ENCODE results near the gene TTLL5. TPM values are rescaled to one million over a fixed set of nuclear protein-coding genes. Genes with fewer than 3 reads are reported as not detected.

The TTLL5 gene
- total and polyA plus RNA-seq, 10 of the 15 experiments (the other 5 are each of a cell fraction or from before 2014, with no cell fraction given), result 3.2 to 25.9 (median 13.8) TPM

GRCh38 chr14:75764020-75764419 lies 103.0 kb downstream of the TTLL5 start:
- no peak for ATAC-seq
- Histone ChIP-seq H3K9me3 (replicated peaks; ENCODE audit: control insufficient read depth, insufficient read depth, low read length) (no peaks in the 10 kb centered on the region), H3K27me3 (replicated peaks in 1 of 2; ENCODE audit: control insufficient read depth in 2 of 2, insufficient read depth in 2 of 2, low read length in 1 of 2) (no peaks in the 10 kb centered on the region), H3K4me3 (no peak overlapping the region), H3K36me3 (ENCODE audit: control insufficient read depth in 2 of 2, insufficient read depth in 2 of 2, low read length in 1 of 2) (peaks cover 1 to 11% of the 10 kb centered on the region in 2 experiments), H3K9ac (ENCODE audit: control insufficient read depth, insufficient read depth, low read length) (no peak overlapping the region), H3K27ac (ENCODE audit: control insufficient read depth, insufficient read depth) (no peak overlapping the region), H3K4me1 (ENCODE audit: control insufficient read depth, insufficient read depth, low read length) (no peaks in the 10 kb centered on the region), H3K79me2 (ENCODE audit: control insufficient read depth, insufficient read depth, low read length) (no peaks in the 10 kb centered on the region), H3K4me2 (ENCODE audit: control insufficient read depth, insufficient read depth) (no peak overlapping the region), H4K20me1 (ENCODE audit: control insufficient read depth, insufficient read depth) (no peaks in the 10 kb centered on the region), H2AFZ (ENCODE audit: control insufficient read depth, low read depth, low read length) (no peak overlapping the region)
- RAD21 ChIA-PET (ENCODE audit: unreplicated experiment), result no interaction called here
- DNase-seq (ENCODE audit: low read depth, low spot score), result no peak
- 95% methylated on average over 4 of the region's 4 CpGs for WGBS (ENCODE audit: insufficient coverage, insufficient replicate concordance, low lambda C conversion rate, missing lambda C conversion rate)
- in situ Hi-C loops (cut with MboI), result no loop called here
- no peak for FAIRE-seq
- CTCF ChIA-PET, result no interaction called here
- POLR2A ChIA-PET, result no interaction called here
- TF ChIP-seq CUX1 (IDR thresholded peaks at IDR 0.05; ENCODE audit: insufficient replicate concordance, low read depth, low read length) (no peak), JUND (IDR thresholded peaks at IDR 0.05; ENCODE audit: low read depth, low read length) (no peak), STAT1 (conservative IDR thresholded peaks at IDR 0.05) (no peak), MYC (IDR thresholded peaks at IDR 0.05; ENCODE audit: insufficient read depth, insufficient read length, insufficient replicate concordance, low read length, severe bottlenecking) (no peak), RCOR1 (conservative IDR thresholded peaks at IDR 0.05; ENCODE audit: low read depth, low read length) (no peak), EP300 (IDR thresholded peaks at IDR 0.05; ENCODE audit: borderline replicate concordance in 1 of 2, control insufficient read depth in 1 of 2, low read depth in 2 of 2, low read length in 2 of 2) (no peak), PKNOX1 (IDR thresholded peaks at IDR 0.05) (no peak)
- SMC1A ChIA-PET (ENCODE audit: uncharacterized antibody, unreplicated experiment), result interaction anchor here (1.2 kb wide), 1 partner anchor 55 kb away, joined by 3 read pairs; no protein-coding TSS in a partner anchor
- intact Hi-C loops (cut with micrococcal nuclease; ENCODE audit: unreplicated experiment), result no loop called here
- BruUV-seq (replicated peaks), result no TSS peak
